Inferior parietal cortex (tissue), 1 donor: ENCODE measurements around the gene U2AF1.
"Not testable (repeated sequence)": the region's sequence is repeated elsewhere in the genome, so short reads cannot be mapped to it uniquely, and the experiment has no call there.

Experiments used
- DNase-seq: peaks from one replicate; pipeline ENCODE4 v3.0.0-alpha.2; 2016; ENCODE audit errors: extremely low spot score

Gene U2AF1

DNA sequence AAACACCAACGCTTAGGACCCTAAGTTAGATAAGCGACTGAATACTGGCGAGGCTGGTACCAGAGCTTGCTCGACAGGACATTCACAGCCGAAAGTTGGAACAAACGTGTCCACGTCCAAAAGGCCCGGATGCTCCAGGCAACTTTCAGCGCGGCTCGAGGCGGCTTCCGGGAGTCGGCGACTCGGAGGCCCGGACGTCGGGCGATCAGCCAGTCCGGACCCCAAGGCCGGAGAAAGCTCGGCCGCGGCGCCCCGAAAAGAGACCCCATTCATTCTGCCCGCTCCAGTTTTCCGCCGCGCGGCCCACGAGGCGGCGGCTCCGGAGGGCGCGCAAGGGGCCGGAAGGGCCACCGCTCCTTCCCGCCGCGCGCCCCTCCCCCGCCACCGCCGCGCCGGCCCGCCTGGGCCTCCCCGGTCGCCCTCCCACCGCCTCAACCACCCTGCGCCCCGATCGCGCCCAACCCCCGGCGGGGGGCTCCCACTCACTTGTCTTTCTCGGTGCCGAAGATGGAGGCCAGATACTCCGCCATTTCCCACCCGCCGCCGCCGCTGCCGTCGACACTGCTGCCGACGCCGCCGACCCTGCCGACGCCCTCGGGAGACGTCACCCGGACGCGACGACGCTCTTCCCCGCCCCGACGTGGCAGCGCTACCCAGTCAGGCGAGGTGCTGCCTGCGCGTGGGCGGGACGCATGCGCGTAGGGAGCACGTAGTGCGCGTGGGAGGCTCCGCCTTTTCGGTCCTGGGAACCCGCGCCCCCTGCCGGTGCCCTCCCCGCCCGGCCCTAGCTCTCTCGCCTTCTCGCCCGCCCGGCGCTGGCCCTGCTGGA, at the start of gene U2AF1:
TSS of gene U2AF1 (minus strand) at position 606 of the 829 bp plus-strand sequence. CDS start at position 530, 76 bp downstream.
- DNase-seq = peak; percentile 1

DNA sequence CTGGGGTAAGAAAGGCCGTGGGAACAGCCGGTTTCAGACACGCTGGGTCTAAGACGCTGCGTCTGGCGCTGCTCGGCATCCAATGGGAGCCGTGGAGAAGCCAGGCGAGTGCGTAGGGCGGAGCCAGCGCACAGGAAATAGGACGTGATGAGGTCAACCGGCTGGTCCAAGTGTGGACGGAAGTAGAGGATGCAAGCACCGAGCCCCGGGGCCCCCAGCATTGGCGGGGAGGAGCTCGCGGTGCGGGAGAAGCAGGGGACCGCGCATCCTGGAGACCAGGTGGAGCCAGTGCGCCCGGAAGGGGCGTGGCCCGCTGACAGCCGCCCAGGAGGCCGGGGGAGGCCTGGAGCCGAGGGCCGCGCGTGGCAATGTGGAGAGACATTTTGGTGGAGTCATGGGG, 46.2 kb upstream of the U2AF1 start:
- not testable (repeated sequence) for DNase-seq

- DNase-seq = not testable (repeated sequence)
These were observed 42.0 kb upstream of the U2AF1 start for GRCh38 chr21:43149344-43149743.

DNA sequence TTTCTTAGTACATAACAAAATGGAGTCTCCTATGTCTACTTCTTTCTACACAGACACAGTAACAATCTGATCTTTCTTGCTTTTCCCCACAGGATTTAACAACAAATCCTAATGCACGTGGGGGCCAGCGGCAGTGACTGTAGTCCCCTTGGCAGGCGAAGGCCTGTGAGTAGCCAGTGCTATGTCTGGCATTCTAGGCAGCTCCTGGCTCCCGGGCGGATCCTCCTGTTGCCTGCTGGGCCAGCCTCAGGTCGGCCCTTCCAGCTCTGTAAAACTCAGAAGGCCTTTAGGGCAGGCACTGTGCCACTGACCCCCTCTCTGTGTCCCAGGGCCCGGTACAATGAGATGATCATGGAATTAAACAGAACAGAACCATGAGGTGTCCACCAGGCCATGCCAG, 40.6 kb upstream of the U2AF1 start:
- not testable (repeated sequence) for DNase-seq

DNA sequence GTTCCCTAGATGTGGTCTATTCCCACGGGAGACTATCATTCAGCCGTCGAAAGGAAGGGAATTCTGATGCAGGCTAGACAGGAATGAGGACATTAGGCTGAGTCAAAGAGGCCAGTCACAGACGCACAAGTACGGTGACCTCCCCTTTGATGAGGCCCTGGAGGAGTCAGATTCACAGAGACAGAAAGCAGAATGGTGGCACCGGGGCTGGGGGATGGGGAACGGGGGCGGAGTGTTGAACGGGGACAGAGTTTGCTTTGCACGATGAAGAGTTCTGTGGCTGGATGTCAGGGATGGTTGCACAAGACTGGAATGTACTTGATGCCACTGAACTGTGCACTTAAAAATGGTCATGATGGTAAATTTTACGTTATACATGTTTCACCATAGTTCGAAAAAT, 39.3 kb upstream of the U2AF1 start:
- DNase-seq = not testable (repeated sequence)

DNA sequence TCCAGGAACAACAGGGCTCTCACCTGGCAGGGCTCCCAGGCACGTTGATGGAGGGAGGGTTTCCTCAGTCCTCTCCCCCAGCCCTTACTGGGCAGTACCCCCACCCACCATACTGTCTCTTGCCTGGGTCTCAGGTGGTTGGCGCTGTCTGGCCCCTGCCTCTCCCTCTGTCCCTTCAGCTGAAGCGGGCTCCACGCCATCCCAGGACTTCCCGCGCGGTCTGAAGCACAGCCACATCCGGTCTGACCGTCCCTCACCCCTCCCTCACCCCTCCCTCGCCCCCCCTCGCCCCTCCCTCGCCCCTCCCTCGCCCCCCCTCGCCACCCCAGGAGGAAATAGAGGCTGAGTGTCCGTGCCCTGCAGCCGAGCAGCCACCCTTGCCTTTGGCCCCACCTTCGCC, 34.0 kb upstream of the U2AF1 start:
- DNase-seq = not testable (repeated sequence)

DNA sequence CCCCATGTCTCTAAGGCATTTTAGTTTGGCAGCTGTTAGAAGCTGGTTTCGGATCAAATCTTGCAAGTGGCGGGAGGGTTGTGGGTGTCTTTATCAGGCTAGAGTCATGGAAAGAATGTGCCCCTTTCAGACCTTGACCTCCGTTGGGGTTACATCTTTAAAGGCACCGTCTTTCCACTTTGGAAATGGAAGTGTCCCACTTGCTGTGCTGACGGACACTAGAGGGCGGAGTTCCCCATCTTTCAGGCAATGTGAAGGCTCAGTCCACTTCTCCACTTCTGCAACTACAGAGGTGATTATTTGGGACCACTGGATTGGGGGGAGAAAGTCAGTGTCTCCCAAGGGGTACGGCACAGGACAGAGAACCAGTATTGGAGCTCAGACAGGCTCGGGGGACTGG, 31.6 kb upstream of the U2AF1 start:
- DNase-seq = not testable (repeated sequence)

DNA sequence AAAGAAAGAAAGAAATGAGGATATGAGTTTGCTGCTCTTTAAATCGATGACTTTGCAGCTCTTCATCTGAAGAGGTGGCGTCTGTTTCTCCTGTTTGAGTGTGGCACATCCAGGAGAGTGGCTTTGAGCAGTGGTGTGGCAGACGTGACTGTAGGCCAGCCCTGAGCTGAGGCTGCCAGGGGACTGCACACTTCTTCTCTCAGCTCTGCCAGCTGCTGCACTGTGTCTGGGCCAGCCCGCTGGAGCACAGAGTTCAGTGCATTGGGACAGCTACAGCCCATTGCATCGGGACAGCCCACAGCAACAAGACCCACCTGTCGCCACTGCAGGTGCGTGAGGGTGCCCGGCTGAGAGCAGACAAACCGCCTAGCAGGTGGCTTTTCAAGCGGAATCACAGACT, 27.1 kb upstream of the U2AF1 start:
- not testable (repeated sequence) for DNase-seq

DNA sequence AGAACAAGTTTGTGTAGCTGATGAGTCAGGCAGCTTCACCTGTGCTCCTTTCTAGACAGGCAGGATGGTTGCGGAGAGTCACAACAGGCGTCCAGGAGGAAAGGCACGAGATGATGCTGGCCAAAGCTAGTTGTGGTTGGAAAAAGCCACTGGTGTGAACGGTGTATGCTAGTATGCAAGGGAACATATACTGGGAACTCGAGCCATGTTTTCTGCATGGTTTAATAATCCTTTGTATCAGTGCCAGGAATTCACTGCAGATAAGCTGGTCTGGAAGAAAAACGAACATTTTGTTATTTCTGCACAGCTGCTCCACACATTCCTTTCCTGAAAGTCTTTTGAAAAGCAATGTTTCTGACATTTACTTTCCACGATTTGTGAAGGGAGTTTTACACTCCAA, 22.7 kb upstream of the U2AF1 start:
- not testable (repeated sequence) for DNase-seq

- not testable (repeated sequence) for DNase-seq
These were observed 8.6 kb upstream of the U2AF1 start for GRCh38 chr21:43115956-43116355.

- DNase-seq = not testable (repeated sequence)
These were observed 7.1 kb upstream of the U2AF1 start for GRCh38 chr21:43114483-43114882.

- DNase-seq = not testable (repeated sequence)
These were observed 1.6 kb upstream of the U2AF1 start for GRCh38 chr21:43109006-43109405.

DNA sequence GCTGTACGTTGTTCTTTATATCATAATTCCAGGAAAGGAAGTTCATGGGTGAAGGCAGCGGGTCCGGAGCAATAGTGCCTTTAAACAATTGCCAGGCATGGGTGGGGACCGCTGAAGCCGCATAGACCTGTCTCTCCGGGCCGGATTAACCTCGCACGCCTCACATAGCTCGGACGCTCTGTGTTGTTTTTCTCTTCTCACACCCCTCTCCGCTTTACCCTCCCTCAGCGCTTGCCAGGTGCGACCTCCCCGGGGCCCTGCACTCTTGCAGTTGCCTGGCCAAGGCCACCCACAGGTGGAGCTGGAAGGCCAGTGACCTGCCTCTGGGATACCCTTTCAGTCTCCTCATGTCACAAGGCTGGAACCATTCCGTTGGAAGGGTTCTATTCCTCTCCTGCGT, 807 bp upstream of the U2AF1 start:
- not testable (repeated sequence) for DNase-seq

- DNase-seq = not testable (repeated sequence)
These were observed 396 bp upstream of the U2AF1 start for GRCh38 chr21:43107794-43108137.

DNA sequence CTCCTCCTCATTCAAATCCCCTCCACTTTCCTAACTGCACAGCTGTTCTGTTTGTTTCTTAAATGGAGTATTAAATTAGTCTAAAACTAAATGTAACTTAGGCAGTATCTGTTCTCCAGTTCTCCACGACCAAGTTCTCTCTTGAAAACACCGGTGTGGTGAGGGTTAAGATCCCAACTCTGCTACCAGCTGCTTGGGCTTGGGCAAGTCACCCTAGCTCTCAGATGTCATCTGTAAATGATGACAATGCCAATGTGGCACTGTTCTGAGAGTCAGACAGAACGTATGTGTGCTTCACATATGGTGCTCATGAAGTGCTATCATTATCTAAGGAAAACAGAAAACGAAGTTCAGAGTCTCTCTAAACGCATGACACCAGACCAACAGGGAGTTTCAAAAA, 2.7 kb downstream of the U2AF1 start:
- not testable (repeated sequence) for DNase-seq

GRCh38 chr21:43102281-43102680, 5.1 kb downstream of the U2AF1 start:
- not testable (repeated sequence) for DNase-seq

- not testable (repeated sequence) for DNase-seq
These were observed 5.7 kb downstream of the U2AF1 start for GRCh38 chr21:43101676-43102075.

DNA sequence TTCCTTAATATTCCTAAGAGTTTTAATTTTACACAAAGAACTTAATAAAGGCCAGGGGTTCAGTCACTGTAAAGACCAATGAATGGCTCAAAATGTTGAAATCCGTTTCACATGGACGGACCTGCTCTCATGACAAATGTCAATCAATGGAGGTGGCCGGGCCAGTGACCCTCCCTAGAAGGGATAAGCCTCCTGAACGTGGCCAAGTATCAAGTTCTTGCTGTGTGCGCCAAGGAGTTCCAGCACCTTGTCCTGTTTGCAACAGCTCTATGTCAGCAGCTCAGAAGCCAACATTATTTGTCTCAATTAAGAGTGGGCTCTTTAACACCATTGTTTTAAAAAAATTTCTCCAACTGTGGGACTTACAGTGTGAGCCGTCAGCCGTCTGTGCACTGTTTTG, 6.4 kb downstream of the U2AF1 start:
- DNase-seq = not testable (repeated sequence)

- DNase-seq = not testable (repeated sequence)
These were observed 15.3 kb downstream of the U2AF1 start for GRCh38 chr21:43091979-43092614.

DNA sequence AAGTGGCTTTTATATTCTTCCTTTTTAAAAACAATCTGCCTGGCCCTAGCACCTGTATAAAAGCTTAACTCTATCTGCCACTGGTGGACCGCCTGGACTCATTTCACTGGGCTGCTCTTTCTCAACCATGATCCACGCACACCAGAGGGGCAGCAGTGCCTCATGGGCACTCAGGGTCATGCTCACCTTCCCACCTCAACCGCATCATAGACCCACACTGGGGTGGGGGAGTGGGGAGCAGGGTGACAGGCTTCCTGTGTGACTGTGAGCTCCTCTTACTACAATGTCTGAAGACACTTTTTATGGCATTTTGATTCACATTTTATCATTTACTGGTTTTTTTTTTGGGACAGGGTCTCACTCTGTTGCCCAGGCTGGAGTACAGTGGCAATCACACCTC, 16.4 kb downstream of the U2AF1 start:
- not testable (repeated sequence) for DNase-seq

GRCh38 chr21:43089463-43089862, 17.9 kb downstream of the U2AF1 start:
- not testable (repeated sequence) for DNase-seq

DNA sequence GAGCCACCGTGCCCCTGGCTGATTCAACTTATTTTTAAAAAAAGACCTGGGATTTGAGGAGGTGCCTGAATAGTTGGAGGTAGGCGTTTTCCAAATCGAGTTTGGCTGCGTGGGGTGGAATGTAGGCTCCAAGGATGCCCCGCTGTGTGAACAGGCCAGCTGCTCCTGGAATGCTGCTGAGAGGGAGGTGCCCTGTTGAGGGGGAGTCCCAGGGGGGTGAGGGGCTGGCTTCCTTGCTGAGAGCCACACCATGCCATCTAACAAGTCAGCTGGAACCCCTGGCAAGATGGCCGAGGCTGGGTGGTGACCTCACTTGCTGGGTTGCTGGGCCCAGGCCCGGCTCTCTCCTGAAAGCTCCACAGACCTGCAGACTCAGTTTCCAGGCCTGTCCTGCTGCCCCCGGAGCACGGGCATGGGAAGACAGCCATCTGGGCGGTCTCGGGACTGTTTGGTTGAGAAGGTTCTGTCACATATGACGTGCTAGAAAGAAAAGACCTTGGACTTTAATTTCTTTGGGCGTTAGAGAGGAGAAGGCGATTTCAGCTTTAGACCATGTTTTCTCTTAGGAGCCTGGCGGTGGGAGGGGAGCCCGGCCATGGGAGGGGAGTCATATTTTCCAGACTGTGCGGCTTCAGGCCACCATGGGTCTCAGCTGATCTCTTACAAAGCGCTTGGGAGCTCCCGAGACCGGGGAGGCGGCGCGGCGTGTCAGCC, 24.6 kb downstream of the U2AF1 start:
- DNase-seq = not testable (repeated sequence)
